Gastrocnemius medialis (tissue), 4 donors: ENCODE measurements around the gene AQP6. TPM values are rescaled to one million over a fixed set of nuclear protein-coding genes. Genes with fewer than 3 reads are reported as not detected.

Source experiments
- ATAC-seq, 2 donors: fragments of 150-250 bp; one replicate each; pipeline ENCODE4 v1.9.1; 2016
- DNase-seq, 2 donors: peaks; one replicate each; pipeline ENCODE4 v3.0.0-alpha.2; 2019
- H3K27ac ChIP-seq, 4 donors: fragments of 200-600 bp; sonication (generic); 1 replicate in 1 of 4; 2 replicates in 3 of 4; pipeline ENCODE4 v1.5.1; 2016 to 2018; ENCODE audit warnings: mild to moderate bottlenecking in 2 of 4, moderate library complexity in 1 of 4
- H3K27me3 ChIP-seq, 3 donors: fragments of 200-600 bp; sonication (generic) in 2 of 3; 1 replicate in 1 of 3; 2 replicates in 2 of 3; pipeline versions ENCODE4 v1.5.1 to v1.6.0; 2016 to 2019; ENCODE audit warnings: mild to moderate bottlenecking in 1 of 3, moderate library complexity in 1 of 3
- H3K36me3 ChIP-seq, 2 donors: fragments of 200-600 bp; sonication (generic) in 1 of 2; one replicate each; pipeline ENCODE4 v1.5.1; 2017 to 2018
- H3K4me1 ChIP-seq, 2 donors: fragments of 200-600 bp; sonication (generic) in 1 of 2; one replicate each; pipeline ENCODE4 v1.5.1; 2016 to 2017; ENCODE audit warnings: mild to moderate bottlenecking in 2 of 2
- H3K4me3 ChIP-seq, 4 donors: fragments of 200-600 bp; sonication (generic) in 3 of 4; 1 replicate in 1 of 4; 2 replicates in 3 of 4; pipeline ENCODE4 v1.5.1; 2016 to 2019; ENCODE audit warnings: mild to moderate bottlenecking in 2 of 4
- H3K9me3 ChIP-seq, 3 donors: fragments of 200-600 bp; sonication (generic) in 2 of 3; 1 replicate in 1 of 3; 2 replicates in 2 of 3; pipeline ENCODE4 v1.5.1; 2016 to 2019
- POLR2A ChIP-seq, 2 donors: fragments of 450-650 bp; IDR thresholded peaks; one replicate each; pipeline ENCODE4 v1.6.1; 2017; ENCODE audit warnings: antibody characterized with exemption in 2 of 2, mild to moderate bottlenecking in 2 of 2, moderate library complexity in 2 of 2
- in situ Hi-C, 4 donors: fragments of 200-750 bp; cut with MboI; loops; one replicate each; pipeline versions ENCODE4 v1.15.0 to v1.8.0; 2017; ENCODE audit warnings: low sequenced_read_pairs in 4 of 4
- intact Hi-C: fragments of 100-400 bp; cut with DNase I; formaldehyde crosslinking; loops from one replicate; pipeline ENCODE4 v1.15.1; 2023; ENCODE audit warnings: low total_unique reads
- total RNA-seq, 4 donors: library from RNA; depleted of rRNA; stranded (reverse); fragments of >200 nt; gene quantifications; one replicate each; pipeline versions ENCODE4 v1.1.0 to v1.2.3, GENCODE V29; 2016
- TF ChIP-seq, protein P1 (sequence below), 5 experiments: fragments of 450-650 bp in 3 of 5; fragments of 200-600 bp in 2 of 5; sonication (generic) in 2 of 5; IDR thresholded peaks in 4 of 5; conservative IDR thresholded peaks in 1 of 5; 1 replicate in 4 of 5; 2 replicates in 1 of 5; pipeline ENCODE4 v1.5.1; 2016 to 2019; ENCODE audit warnings: antibody characterized with exemption in 5 of 5, mild to moderate bottlenecking in 3 of 5, moderate library complexity in 3 of 5

Gene AQP6
- total RNA-seq, 4 donors from 2014 or later: not detected

DNA sequence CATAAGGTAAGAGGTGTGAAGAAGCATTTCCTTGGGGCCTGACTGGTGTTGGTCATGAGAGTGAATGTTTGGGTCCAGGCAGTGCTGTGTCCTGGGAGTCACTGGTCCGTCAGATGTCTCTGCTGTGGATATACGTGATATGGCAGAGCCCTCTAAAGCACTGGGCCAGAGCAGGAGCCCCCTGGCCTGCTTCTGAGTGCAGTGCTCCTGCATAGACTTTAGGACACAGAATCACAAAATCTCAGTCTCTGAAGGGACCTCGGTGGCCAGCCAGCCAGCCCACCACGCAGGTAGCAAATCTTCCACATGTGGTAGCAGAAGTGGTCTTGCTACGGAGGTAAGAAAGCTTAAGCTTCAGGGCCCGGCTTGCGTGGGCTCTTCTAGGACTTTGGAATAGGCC is 40.7 kb upstream of the AQP6 start:
- in situ Hi-C loops: no loop called here
- no peak for DNase-seq
- TF ChIP-seq POLR2A (IDR thresholded peaks at IDR 0.05): no peak
- TF ChIP-seq, protein P1, sequence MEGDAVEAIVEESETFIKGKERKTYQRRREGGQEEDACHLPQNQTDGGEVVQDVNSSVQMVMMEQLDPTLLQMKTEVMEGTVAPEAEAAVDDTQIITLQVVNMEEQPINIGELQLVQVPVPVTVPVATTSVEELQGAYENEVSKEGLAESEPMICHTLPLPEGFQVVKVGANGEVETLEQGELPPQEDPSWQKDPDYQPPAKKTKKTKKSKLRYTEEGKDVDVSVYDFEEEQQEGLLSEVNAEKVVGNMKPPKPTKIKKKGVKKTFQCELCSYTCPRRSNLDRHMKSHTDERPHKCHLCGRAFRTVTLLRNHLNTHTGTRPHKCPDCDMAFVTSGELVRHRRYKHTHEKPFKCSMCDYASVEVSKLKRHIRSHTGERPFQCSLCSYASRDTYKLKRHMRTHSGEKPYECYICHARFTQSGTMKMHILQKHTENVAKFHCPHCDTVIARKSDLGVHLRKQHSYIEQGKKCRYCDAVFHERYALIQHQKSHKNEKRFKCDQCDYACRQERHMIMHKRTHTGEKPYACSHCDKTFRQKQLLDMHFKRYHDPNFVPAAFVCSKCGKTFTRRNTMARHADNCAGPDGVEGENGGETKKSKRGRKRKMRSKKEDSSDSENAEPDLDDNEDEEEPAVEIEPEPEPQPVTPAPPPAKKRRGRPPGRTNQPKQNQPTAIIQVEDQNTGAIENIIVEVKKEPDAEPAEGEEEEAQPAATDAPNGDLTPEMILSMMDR (IDR thresholded peaks at IDR 0.05 in 4 of 5, conservative IDR thresholded peaks at IDR 0.05 in 1 of 5): no peak
- Histone ChIP-seq H3K9me3 (no peaks in the 10 kb centered on the region), H3K36me3 (no peaks in the 10 kb centered on the region), H3K4me3 (no peak overlapping the region), H3K4me1 (no peaks in the 10 kb centered on the region), H3K27ac (no peak overlapping the region), H3K27me3 (no peaks in the 10 kb centered on the region)
- intact Hi-C loops: no loop called here
- no peak for ATAC-seq

DNA sequence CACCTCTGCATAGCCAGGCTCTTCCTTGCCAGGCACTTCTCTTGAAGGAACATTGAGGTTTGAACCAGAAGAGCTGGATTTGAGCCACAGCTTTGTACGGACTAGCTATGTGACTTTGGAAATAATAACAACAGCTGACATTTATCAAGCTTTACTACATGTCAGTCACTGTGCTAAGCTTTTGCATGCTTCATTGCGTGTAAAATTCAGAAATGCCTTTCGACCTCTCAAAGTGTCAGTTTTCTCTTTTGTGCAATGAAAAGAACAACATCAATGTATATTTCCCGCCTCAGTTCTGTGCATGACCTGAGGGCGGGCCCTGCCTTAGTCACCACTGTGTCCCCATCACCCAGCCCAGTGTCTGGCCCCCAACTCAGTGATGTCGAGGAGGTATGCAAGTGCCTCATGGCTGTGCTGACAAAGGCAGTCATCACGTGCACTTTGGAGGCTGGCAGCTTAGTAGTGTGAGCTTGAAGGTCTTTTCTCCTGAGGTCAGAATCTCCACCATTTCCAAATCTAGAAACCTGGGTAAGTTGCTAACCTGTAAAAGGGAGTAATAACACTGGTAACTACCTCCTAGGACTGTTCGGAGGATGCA is 40.1 kb upstream of the AQP6 start:
- TF ChIP-seq, protein P1 (IDR thresholded peaks at IDR 0.05 in 4 of 5, conservative IDR thresholded peaks at IDR 0.05 in 1 of 5): no peak
- no peak for TF ChIP-seq POLR2A (IDR thresholded peaks at IDR 0.05)

DNA sequence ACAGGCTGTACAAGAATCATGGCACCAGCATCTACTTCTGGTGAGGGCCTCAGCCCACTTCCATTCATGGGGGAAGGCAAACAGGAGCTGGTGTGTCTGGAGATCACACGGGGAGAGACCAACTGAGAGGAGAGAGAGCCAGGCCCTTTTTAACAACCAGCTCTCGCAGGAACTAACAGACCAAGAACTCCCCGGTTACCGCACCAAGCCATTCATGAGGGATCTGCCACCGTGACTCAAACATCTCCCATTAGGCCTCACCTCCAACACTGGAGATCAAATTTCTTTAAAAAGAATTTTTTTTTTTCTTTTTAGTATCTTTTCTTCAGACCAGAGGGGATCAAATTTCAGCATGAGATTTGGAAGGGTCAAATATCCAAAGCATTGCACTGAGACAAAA is 39.0 kb upstream of the AQP6 start:
- ATAC-seq: no peak
- in situ Hi-C loops: no loop called here

More for the DNA sequence above, 40.1 kb upstream of the AQP6 start:
- Histone ChIP-seq H3K9me3 (no peaks in the 10 kb centered on the region), H3K36me3 (no peaks in the 10 kb centered on the region), H3K4me3 (no peak overlapping the region), H3K4me1 (no peaks in the 10 kb centered on the region), H3K27ac (no peak overlapping the region), H3K27me3 (no peaks in the 10 kb centered on the region)
- in situ Hi-C loops (no loop called here), intact Hi-C loops (no loop called here)
- ATAC-seq: no peak
- no peak for DNase-seq

DNA sequence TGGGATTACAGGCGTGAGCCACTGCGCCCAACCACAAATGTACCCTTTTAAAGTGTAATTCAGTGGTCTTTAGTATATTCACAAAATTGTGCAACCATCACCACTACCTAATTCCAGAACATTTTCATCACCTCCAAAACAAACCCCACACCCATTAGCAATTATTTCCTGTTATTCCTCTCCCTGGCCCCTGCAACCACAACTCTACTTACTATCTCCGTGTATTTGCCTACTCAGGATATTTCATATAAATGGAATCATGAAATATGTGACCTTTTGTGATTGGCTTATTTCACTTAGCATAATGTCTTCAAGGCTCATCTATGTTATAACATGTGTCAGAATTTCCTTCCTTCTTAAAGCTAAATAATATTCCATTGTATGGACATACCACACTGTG is 38.2 kb upstream of the AQP6 start:
- ATAC-seq (no peak), DNase-seq (no peak)
- intact Hi-C loops: no loop called here
- Histone ChIP-seq H3K27me3 (no peaks in the 10 kb centered on the region), H3K27ac (no peak overlapping the region), H3K9me3 (no peaks in the 10 kb centered on the region), H3K36me3 (no peaks in the 10 kb centered on the region), H3K4me1 (no peaks in the 10 kb centered on the region), H3K4me3 (no peak overlapping the region)
- TF ChIP-seq POLR2A (IDR thresholded peaks at IDR 0.05): no peak
- TF ChIP-seq, protein P1 (IDR thresholded peaks at IDR 0.05 in 4 of 5, conservative IDR thresholded peaks at IDR 0.05 in 1 of 5): no peak
- in situ Hi-C loops: no loop called here

More for the DNA sequence above, 39.0 kb upstream of the AQP6 start:
- no peak overlapping the region for H3K4me3 ChIP-seq
- no peaks in the 10 kb centered on the region for H3K9me3 ChIP-seq
- no peak overlapping the region for H3K27ac ChIP-seq
- no peaks in the 10 kb centered on the region for H3K4me1 ChIP-seq
- H3K36me3 ChIP-seq: no peaks in the 10 kb centered on the region
- H3K27me3 ChIP-seq: no peaks in the 10 kb centered on the region
- intact Hi-C loops: no loop called here
- TF ChIP-seq, protein P1 (IDR thresholded peaks at IDR 0.05 in 4 of 5, conservative IDR thresholded peaks at IDR 0.05 in 1 of 5): no peak
- no peak for DNase-seq

DNA sequence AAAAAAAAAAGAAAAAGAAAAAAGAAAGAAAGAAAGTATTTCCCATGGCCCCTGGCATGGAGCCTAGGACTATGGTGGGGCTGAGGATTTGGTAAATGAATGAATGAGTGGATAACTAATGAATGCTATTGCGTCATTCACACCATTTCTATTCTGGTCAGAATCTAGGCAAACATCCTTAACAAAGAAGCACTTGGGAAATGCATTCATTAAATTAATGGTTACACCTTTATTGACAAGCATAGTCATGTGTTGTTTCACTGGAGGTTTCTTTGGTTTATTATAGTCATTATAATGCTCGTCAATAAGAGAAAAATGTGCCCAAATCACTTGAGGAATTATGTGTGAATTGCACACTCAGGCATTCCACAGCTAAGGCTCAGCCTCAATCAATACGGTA is 35.8 kb upstream of the AQP6 start:
- no peaks in the 10 kb centered on the region for H3K27me3 ChIP-seq
- ATAC-seq (no peak), DNase-seq (no peak)
- in situ Hi-C loops: no loop called here
- no peak overlapping the region for H3K27ac ChIP-seq
- no peaks in the 10 kb centered on the region for H3K9me3 ChIP-seq
- TF ChIP-seq POLR2A (IDR thresholded peaks at IDR 0.05): no peak
- TF ChIP-seq, protein P1 (IDR thresholded peaks at IDR 0.05 in 4 of 5, conservative IDR thresholded peaks at IDR 0.05 in 1 of 5): no peak
- no peak overlapping the region for H3K4me3 ChIP-seq
- intact Hi-C loops: no loop called here
- no peaks in the 10 kb centered on the region for H3K36me3 ChIP-seq
- H3K4me1 ChIP-seq: no peaks in the 10 kb centered on the region
